GOT3 (cell line): ENCODE data around the gene CSRP2.

Source experiments
- DNase-seq: peaks from one replicate; lab custom pipeline; 2025; ENCODE audit warnings: mixed read lengths; lab: John Stamatoyannopoulos, UW

Gene CSRP2

GRCh38 chr12:76878899-76879709, at the start of gene CSRP2:
Gene CSRP2, minus strand, starts transcription at chr12:76879019. Its CDS starts 12,759 bp downstream, at chr12:76866260.
- DNase-seq = peak; percentile 100

DNA sequence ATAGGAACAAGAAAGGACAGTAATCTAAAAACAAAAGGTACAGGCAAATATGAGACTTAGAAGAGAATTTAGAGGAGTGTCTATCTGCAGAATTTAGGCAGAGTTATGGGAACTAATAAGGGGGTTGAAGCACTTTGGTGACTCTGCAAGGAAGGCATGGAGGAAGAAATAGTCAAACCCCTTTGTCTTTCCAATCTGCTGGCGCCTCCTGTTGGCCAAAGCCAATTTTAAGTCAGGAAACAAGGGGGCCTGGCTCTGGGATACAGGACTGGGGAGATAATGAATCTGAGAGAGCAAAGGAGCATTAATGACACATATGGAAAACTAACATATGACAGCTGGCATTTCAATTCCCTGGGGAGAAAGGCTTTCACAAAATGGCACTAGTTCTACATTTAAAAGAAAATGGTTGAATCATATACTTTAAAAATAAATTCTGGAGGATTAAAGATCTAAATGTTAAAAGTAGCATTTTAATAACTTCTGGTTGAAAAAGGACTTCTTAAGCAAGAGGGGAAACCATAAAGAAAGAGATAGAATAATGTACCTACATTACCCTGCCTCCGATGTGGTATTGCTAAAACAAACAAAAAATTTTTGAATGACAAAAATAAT, 48.5 kb upstream of the CSRP2 start:
- DNase-seq = no peak

- DNase-seq = no peak
Measured at GRCh38 chr12:76925135-76925534, 46.3 kb upstream of the CSRP2 start.

DNA sequence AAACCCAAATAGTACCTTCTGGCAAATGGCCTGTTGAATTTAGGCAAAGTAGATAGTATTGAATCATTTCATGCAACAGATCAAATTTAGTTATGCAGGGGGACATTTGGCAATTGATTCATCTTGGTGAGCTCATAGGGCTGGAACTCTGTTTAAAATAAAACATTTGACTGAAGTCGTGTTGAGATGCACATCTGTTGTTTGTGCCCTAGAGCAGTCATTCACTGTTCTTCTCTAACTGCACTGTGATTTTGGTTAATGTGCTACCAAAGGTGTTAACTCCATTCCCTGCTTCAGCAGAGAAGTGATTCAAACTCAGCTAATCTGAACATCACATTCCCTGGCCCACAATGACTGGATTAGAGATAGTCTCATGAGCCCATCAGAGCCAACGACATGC, 44.0 kb upstream of the CSRP2 start:
- DNase-seq = no peak

- no peak for DNase-seq
Measured at GRCh38 chr12:76921891-76922664, 43.3 kb upstream of the CSRP2 start.

DNA sequence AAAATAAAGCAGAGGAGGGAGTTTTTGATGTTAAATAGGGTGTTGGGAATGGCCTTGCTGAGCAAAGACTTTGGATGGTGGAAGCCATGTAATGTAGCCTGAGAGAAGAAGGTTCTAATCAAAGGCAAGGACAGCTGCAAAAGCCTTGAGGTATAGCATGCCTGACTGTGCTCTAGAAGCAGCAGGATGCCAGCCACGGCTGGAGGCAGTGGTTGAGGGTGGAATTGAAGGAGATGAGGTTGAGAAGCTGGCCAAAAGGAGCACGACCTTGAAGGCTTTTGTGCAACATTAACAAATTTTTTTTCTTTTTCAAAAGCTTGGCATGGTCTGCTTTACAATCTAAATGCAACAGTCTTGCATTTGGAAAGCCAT, 42.3 kb upstream of the CSRP2 start:
- DNase-seq = no peak

- no peak for DNase-seq
Measured at GRCh38 chr12:76920172-76921099, 41.6 kb upstream of the CSRP2 start.

GRCh38 chr12:76919383-76920171, 40.8 kb upstream of the CSRP2 start:
- DNase-seq = no peak

DNA sequence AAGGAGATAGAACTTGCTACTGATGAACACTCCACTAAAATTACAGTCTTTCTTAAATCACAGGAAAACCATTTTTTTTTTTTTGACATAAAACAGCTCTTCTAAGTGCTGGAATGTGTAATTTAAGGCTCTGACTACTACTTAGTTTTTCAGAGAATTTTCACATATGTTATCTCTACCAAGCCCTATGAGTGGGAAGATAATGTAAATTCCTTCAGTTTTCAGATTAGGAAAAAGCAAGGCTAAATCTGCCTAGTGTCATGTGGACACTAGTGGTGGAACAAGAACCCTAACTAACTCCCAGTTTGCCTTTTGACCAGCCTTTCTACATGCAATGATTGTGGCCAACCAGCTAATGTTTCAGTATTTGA, 37.3 kb upstream of the CSRP2 start:
- no peak for DNase-seq

DNA sequence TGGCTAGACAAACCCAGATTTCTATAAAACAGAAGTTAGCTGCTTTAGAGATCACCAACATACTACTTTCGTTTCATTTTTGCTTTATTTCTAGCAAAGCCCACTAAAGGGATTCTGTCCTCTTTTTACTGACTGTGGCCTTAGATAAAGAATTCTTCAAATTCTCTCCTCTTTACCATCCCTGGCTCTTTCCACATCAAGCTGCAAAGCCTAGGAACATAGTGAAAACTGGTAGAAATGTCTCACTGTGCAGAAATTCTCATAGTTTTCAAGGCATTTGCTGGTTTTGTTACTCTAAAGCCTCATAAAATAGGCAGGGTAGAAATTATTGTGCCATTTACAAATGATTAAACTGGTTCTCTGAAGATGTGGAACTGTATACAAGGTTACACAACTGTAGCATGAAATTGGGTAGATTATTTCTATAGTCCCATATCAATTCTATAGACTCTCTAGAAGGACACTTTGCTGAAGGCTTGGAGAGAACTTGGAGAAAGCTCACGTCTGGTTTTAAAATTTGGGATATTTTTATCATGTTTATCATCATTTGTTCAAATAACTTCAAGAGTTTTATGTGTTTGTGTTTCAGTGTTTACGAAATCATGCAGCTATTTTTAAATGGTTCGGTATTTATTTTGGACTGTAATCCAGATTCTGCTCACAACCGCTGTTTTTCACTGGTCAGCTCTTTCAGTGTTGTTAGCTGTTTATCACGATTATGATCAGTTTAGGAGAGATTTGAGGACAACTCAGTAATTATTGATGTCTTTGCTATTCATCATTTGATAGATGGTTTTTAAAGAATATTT, 36.7 kb upstream of the CSRP2 start:
- no peak for DNase-seq

GRCh38 chr12:76914102-76914859, 35.5 kb upstream of the CSRP2 start:
- DNase-seq = no peak

GRCh38 chr12:76909290-76909689, 30.5 kb upstream of the CSRP2 start:
- no peak for DNase-seq

- no peak for DNase-seq
Measured at GRCh38 chr12:76908303-76909017, 29.6 kb upstream of the CSRP2 start.

DNA sequence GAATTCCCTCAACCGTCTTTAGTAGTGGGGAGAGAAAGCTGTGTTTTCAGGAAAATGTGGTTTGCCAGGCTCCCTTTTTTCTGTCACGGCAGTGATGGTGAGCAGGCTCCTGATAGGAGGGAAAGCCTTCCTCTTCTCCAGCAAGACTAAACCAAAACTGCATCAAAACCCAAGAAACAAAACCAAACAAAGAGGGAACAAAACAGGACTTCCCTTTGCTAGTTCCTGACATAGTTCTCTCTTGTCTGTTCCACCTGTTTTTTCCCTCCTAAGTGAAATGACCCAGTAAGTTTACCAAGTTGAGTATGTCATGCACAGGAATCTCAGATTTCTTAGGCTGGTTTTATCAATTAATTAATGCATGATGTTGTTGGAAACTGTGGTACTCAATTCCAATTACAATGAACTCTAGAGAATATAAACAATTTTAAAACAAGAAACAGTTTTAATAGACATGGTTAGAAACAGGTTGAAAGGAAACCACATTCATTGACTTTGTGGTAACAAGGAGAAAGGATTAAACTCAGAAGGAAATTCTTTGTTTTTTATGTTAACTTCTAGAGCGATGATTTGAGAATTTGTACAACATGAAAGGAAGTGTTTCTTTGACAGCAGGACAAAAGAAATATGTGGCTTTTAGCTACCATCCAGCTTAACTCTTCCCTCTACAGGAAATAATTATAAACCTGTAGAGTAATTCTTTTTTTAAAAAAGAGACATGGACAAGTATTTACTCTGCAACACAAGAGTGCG, 23.0 kb upstream of the CSRP2 start:
- no peak for DNase-seq

DNA sequence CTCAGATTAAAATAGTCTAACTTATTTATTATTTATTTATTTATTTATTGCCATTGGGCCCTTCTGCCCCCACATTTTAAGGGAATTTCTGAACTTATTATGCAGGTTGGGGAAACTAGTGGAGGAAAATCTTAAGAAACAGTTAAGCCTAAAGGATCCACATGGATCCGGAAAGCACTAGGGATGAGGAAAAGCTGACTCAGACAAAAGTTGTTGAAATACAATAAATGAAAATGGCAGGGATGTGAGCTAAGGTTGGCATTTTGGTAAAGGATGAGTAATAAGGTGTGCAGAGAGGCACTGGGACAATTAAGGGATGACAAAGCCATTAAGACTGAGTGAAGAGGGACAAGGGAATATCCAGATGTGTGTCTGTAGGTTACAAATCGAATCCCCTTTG, 20.7 kb upstream of the CSRP2 start:
- no peak for DNase-seq

DNA sequence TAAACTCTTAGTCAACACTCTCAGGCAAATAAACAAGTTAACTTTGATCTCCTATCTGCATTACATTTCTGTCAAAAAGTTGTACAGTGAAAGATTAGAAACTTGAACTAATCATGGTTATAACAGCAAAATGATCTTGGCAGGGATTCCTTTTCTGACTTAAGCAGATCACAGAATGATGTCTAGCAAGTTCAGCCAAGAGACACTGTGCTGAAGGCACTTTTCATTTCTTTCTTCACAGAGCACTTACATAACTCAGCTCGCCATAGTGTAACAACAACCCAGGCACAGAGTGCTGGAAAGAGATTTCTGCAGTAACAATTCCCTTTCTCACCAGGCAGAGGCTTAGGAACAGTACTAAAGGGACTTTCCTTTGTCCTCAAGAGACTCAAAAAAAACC, 19.6 kb upstream of the CSRP2 start:
- no peak for DNase-seq

DNA sequence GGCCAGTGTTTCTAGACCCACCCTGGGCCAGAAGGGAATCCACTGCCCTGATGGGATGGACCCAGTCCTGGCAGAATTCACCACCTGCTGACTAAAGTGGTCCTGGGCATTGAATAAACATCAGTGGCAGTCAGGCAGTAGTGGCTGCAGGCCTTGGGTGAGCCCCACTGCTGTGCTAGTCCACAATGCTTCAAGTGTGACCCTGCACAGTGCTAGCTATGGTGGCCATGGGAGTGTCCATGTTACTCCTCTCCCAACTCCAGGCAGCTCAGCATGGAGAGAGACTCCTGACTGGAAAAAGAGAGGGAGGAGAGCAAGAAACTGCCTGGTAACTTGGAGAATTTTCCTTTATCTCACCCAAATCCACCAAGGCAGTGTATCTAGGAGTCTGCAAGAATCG, 17.5 kb upstream of the CSRP2 start:
- DNase-seq = no peak

DNA sequence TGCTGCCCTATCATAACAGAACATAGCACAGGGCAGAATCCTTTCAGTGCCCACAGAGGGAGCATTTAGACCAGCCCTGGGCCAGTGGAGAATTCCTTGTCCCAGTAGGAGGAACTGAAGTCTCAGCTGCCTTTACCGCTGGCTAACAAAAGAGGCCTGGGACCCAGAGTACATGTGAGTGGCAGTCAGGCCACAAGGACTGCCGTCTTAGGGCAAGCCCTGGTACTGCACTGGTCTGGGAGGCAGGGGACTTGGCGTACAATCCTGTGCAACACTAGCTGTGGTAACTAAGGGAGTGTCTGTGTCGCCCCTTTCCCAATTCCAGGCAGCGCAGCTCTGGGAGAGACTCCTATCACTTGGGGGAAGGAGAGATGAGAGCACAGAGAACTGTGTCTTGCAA, 17.0 kb upstream of the CSRP2 start:
- DNase-seq = no peak
